WERI-Rb-1 (cell line): ENCODE measurements around the gene LRGUK.

ENCODE experiments used
- DNase-seq: peaks from one replicate; pipeline ENCODE4 v3.0.0-alpha.2; 2020
- H3K27ac ChIP-seq: fragments of 250-450 bp; sonication (Bioruptor Pico); 2 replicates; pipeline ENCODE4 v1.5.1; 2020; ENCODE audit warnings: mild to moderate bottlenecking, moderate library complexity
- H3K27me3 ChIP-seq: fragments of 250-450 bp; sonication (Bioruptor Pico); 2 replicates; pipeline ENCODE4 v1.5.1; 2021; ENCODE audit warnings: mild to moderate bottlenecking, low read depth, moderate library complexity; ENCODE audit not compliant: insufficient read depth, severe bottlenecking
- H3K36me3 ChIP-seq: fragments of 250-450 bp; sonication (Bioruptor Pico); 2 replicates; pipeline ENCODE4 v1.5.1; 2020; ENCODE audit warnings: mild to moderate bottlenecking, moderate library complexity
- H3K4me3 ChIP-seq: 2 replicates; pipeline ENCODE4 v1.5.1; 2011; ENCODE audit warnings: low read depth, mild to moderate bottlenecking, control low read depth, low read length
- H3K9me3 ChIP-seq: fragments of 250-450 bp; sonication (Bioruptor Pico); 2 replicates; pipeline ENCODE4 v1.5.1; 2021; ENCODE audit warnings: mild to moderate bottlenecking, moderate library complexity; ENCODE audit not compliant: severe bottlenecking
- TF ChIP-seq, protein P1 (sequence below): IDR thresholded peaks from 2 replicates; pipeline ENCODE4 v1.5.1; 2011; ENCODE audit warnings: low read depth, mild to moderate bottlenecking, control low read depth, inconsistent platforms, low read length

LRGUK gene

DNA sequence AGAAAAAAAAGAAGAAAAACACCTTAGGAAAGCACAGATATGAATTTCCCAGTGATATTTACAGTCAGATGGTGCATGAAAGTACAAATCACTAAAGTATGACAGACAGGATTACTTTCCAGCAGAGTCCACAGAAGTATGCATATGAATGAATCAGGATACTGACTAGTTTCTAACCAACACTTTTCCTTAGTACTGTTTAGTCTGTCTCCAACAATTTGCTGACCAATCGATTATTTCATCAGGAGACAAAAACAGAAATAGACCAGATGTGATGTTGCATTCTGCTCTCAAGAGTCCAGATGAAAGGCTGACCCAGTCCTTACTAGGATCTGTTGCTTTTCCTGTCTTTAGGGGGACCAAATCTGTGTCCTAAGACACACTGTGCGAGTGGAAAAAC lies 175.0 kb downstream of the LRGUK start:
- Histone ChIP-seq H3K9me3 (no peaks in the 10 kb centered on the region), H3K27ac (no peak overlapping the region), H3K36me3 (peaks cover 43% of the 10 kb centered on the region), H3K4me3 (no peak overlapping the region), H3K27me3 (no peaks in the 10 kb centered on the region)
- TF ChIP-seq, protein P1, sequence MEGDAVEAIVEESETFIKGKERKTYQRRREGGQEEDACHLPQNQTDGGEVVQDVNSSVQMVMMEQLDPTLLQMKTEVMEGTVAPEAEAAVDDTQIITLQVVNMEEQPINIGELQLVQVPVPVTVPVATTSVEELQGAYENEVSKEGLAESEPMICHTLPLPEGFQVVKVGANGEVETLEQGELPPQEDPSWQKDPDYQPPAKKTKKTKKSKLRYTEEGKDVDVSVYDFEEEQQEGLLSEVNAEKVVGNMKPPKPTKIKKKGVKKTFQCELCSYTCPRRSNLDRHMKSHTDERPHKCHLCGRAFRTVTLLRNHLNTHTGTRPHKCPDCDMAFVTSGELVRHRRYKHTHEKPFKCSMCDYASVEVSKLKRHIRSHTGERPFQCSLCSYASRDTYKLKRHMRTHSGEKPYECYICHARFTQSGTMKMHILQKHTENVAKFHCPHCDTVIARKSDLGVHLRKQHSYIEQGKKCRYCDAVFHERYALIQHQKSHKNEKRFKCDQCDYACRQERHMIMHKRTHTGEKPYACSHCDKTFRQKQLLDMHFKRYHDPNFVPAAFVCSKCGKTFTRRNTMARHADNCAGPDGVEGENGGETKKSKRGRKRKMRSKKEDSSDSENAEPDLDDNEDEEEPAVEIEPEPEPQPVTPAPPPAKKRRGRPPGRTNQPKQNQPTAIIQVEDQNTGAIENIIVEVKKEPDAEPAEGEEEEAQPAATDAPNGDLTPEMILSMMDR = no peak
- no peak for DNase-seq

DNA sequence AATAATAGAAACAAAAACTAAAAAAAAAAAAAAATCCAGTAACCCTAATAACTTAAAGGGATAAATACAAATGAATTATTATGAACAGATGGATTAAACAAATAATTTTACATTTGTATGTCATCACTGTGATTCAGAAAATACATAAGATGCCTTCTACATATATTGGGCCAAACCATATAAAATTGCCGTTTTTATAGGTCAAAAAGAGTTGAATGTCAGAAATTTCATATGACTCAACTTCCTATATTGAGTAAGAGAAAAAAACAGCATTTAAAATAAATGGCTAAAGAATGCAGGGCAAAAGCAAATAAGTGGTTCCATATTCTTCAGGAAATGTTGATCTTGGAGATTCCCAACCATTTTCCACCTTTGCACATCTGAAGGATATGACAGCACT lies 180.2 kb downstream of the LRGUK start:
- Histone ChIP-seq H3K4me3 (no peak overlapping the region), H3K27me3 (no peaks in the 10 kb centered on the region), H3K36me3 (peaks cover 18% of the 10 kb centered on the region), H3K9me3 (no peaks in the 10 kb centered on the region), H3K27ac (no peak overlapping the region)
- TF ChIP-seq, protein P1 = no peak
- DNase-seq = no peak

DNA sequence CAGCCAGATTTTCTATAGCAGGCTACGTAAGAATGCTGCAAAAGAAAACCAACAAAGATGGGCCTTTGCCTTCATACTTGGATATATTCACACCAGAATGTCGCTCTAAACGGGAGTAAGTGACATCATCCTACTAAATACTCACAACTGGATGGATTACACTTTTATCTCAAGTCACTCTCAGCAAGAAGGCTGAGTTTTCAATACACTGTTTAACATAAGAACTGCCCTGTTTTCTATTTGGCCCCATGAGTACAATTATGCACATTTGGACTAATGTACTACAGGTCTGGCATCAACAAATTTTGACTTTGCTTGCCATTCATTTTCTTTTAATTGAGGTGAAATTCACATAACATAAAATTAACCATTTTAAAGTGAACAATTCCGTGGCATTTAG lies 181.4 kb downstream of the LRGUK start:
- Histone ChIP-seq H3K36me3 (peaks cover 18% of the 10 kb centered on the region), H3K9me3 (no peaks in the 10 kb centered on the region)

DNA sequence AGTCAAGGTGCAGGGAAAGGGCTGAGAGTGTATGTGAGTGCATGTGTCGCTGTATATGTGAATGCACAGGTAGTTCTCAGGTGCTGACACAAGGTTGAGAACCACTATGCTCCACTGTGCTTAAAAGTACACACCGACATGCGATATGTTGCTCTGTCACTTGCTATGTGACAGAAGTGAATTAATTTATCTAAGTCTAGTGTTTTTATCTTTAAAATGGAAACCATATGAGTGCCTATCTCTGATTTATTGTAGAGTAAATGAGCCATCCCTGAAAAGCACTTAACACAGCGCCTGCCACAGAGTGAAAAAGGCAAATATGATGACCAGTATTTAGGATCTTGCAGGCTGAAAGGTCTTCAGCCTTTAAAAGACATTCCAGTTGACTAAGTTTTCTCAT lies 184.7 kb downstream of the LRGUK start:
- H3K27ac ChIP-seq = no peak overlapping the region
- H3K36me3 ChIP-seq = no peaks in the 10 kb centered on the region; the same call in none of the 2 replicates
- no peak overlapping the region for H3K4me3 ChIP-seq
- no peak for DNase-seq
- TF ChIP-seq, protein P1 = no peak
- no peaks in the 10 kb centered on the region for H3K9me3 ChIP-seq
- no peaks in the 10 kb centered on the region for H3K27me3 ChIP-seq

More for the DNA sequence above, 181.4 kb downstream of the LRGUK start:
- DNase-seq = no peak
- Histone ChIP-seq H3K27ac (no peak overlapping the region), H3K27me3 (no peaks in the 10 kb centered on the region), H3K4me3 (no peak overlapping the region)
- TF ChIP-seq, protein P1 = no peak

DNA sequence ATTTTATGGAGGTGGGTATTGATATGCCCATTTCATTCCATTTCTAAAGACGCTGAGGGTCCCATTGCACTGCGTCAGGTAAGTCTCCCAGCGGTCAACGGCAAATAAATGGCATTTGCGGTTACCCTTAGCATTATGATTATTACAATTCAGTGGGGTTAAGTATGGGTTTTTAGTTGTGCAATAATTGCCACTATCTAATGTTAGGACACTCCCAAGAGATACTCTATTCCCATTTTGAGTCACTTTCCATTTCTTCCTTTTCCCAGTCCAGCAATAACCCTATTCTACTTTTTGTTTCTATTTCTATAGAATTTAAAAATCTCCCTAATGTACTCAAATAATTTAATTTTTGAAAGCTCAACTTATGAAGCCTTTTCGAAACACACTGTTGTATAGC lies 185.6 kb downstream of the LRGUK start:
- TF ChIP-seq, protein P1 = no peak
- Histone ChIP-seq H3K27me3 (no peaks in the 10 kb centered on the region), H3K27ac (no peak overlapping the region), H3K36me3 (no peaks in the 10 kb centered on the region; the same call in none of the 2 replicates), H3K9me3 (no peaks in the 10 kb centered on the region), H3K4me3 (no peak overlapping the region)
- no peak for DNase-seq

DNA sequence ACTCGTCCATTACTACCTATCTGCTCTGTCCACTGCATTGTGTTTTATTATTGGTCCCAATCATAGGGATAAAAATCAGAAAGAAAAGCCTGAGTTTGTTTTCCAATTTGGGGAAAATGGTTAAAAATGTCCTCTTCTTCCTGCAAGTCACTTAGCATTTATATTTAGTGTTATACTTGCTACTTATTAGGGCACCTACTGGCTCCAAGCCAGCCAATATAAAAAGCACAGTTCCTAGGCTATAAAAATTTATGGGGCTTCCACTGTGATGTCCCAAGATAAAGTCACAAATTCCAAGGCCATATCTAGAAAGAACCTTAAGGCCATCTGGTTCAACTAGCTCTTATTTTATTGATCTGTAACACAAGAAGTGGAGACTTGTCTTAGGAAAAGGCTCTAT lies 186.4 kb downstream of the LRGUK start:
- no peaks in the 10 kb centered on the region; the same call in none of the 2 replicates for H3K36me3 ChIP-seq
- H3K27me3 ChIP-seq = no peaks in the 10 kb centered on the region
- no peak overlapping the region for H3K4me3 ChIP-seq
- TF ChIP-seq, protein P1 = no peak
- no peak overlapping the region for H3K27ac ChIP-seq
- no peak for DNase-seq
- H3K9me3 ChIP-seq = no peaks in the 10 kb centered on the region
